ENCODE data around the gene RASGRP2.

RASGRP2 gene

GRCh38 chr11:64790205-64791095 is 46.5 kb upstream of the RASGRP2 start:
- H3K9me3 ChIP-seq (replicated peaks in 1 of 2; ENCODE audit: control insufficient read depth in 2 of 2, insufficient read depth in 1 of 2, low read depth in 1 of 2, low read length in 2 of 2): no peaks in the 10 kb centered on the region
- no peaks in the 10 kb centered on the region for H3K4me1 ChIP-seq (ENCODE audit: control insufficient read depth in 2 of 2, insufficient read depth in 1 of 2, low read depth in 1 of 2, low read length in 2 of 2)
- H3K36me3 ChIP-seq (replicated peaks in 1 of 2; ENCODE audit: control insufficient read depth in 2 of 2, insufficient read depth in 2 of 2, low read length in 2 of 2): peaks cover 3 to 7% of the 10 kb centered on the region in 2 donors
- no peak overlapping the region for H3K23ac ChIP-seq (ENCODE audit: low read depth, low read length, poor library complexity)
- H3K4ac ChIP-seq (ENCODE audit: low read length): no peak overlapping the region
- H4K91ac ChIP-seq (ENCODE audit: low read depth, low read length, poor library complexity): no peak overlapping the region
- no peak overlapping the region for H3K27ac ChIP-seq (replicated peaks; ENCODE audit: low read length)
- H3K4me3 ChIP-seq (ENCODE audit: low read length in 2 of 2): no peak overlapping the region
- H2BK15ac ChIP-seq (ENCODE audit: low read length): no peak overlapping the region
- no peak overlapping the region for H2BK5ac ChIP-seq (ENCODE audit: low read length)
- H2BK12ac ChIP-seq (ENCODE audit: low read length): no peak overlapping the region
- no peak overlapping the region for H3K14ac ChIP-seq (ENCODE audit: low read length)
- H3K27me3 ChIP-seq (ENCODE audit: control insufficient read depth in 3 of 3, insufficient read depth in 3 of 3, low read depth in 1 of 3, low read length in 3 of 3): no peaks in the 10 kb centered on the region
- WGBS, 2 donors (ENCODE audit: extremely low coverage in 2 of 2, insufficient read length in 2 of 2, insufficient replicate concordance in 1 of 2): no CpG with 5 or more reads among the region's 25 CpGs
- H3K9ac ChIP-seq (ENCODE audit: low read depth, low read length, poor library complexity): peak overlapping the region; percentile 37
- H2BK120ac ChIP-seq (ENCODE audit: low read depth, low read length): no peak overlapping the region
- no peaks in the 10 kb centered on the region for H3K79me1 ChIP-seq (ENCODE audit: low read depth, low read length)
- H4K8ac ChIP-seq (ENCODE audit: low read depth, low read length): no peak overlapping the region
- H3K18ac ChIP-seq (ENCODE audit: low read length): no peak overlapping the region
- H3K4me2 ChIP-seq (ENCODE audit: insufficient read depth, low read length, poor library complexity, severe bottlenecking): no peak overlapping the region
- no peak for DNase-seq (ENCODE audit: low spot score)
- no peak overlapping the region for H2AK5ac ChIP-seq (ENCODE audit: low read depth, low read length)
- H2AFZ ChIP-seq (ENCODE audit: low read length): no peak overlapping the region

- H3K4ac ChIP-seq (ENCODE audit: low read length): no peak overlapping the region
- H4K91ac ChIP-seq (ENCODE audit: low read depth, low read length, poor library complexity): no peak overlapping the region
- no peak overlapping the region for H3K14ac ChIP-seq (ENCODE audit: low read length)
- H3K9me3 ChIP-seq (replicated peaks in 1 of 2; ENCODE audit: control insufficient read depth in 2 of 2, insufficient read depth in 1 of 2, low read depth in 1 of 2, low read length in 2 of 2): no peaks in the 10 kb centered on the region
- no peak overlapping the region for H3K27ac ChIP-seq (replicated peaks; ENCODE audit: low read length)
- no peaks in the 10 kb centered on the region for H3K27me3 ChIP-seq (ENCODE audit: control insufficient read depth in 3 of 3, insufficient read depth in 3 of 3, low read depth in 1 of 3, low read length in 3 of 3)
- H2AK5ac ChIP-seq (ENCODE audit: low read depth, low read length): no peak overlapping the region
- H3K79me1 ChIP-seq (ENCODE audit: low read depth, low read length): no peaks in the 10 kb centered on the region
- no peak overlapping the region for H2AFZ ChIP-seq (ENCODE audit: low read length)
- H3K36me3 ChIP-seq (replicated peaks in 1 of 2; ENCODE audit: control insufficient read depth in 2 of 2, insufficient read depth in 2 of 2, low read length in 2 of 2): peaks cover 3 to 7% of the 10 kb centered on the region in 2 donors
- H2BK5ac ChIP-seq (ENCODE audit: low read length): no peak overlapping the region
- H3K4me3 ChIP-seq (ENCODE audit: low read length in 2 of 2): no peak overlapping the region
- no peak overlapping the region for H2BK12ac ChIP-seq (ENCODE audit: low read length)
- no peak overlapping the region for H4K8ac ChIP-seq (ENCODE audit: low read depth, low read length)
- H3K4me2 ChIP-seq (ENCODE audit: insufficient read depth, low read length, poor library complexity, severe bottlenecking): no peak overlapping the region
- no peak overlapping the region for H2BK15ac ChIP-seq (ENCODE audit: low read length)
- peak overlapping the region; percentile 77 for H3K9ac ChIP-seq (ENCODE audit: low read depth, low read length, poor library complexity)
- no peak overlapping the region for H3K23ac ChIP-seq (ENCODE audit: low read depth, low read length, poor library complexity)
- WGBS, 2 donors (ENCODE audit: extremely low coverage in 2 of 2, insufficient read length in 2 of 2, insufficient replicate concordance in 1 of 2): no CpG with 5 or more reads among the region's 15 CpGs
- DNase-seq (ENCODE audit: low spot score): no peak
- no peak overlapping the region for H3K18ac ChIP-seq (ENCODE audit: low read length)
- H3K4me1 ChIP-seq (ENCODE audit: control insufficient read depth in 2 of 2, insufficient read depth in 1 of 2, low read depth in 1 of 2, low read length in 2 of 2): no peaks in the 10 kb centered on the region
- no peak overlapping the region for H2BK120ac ChIP-seq (ENCODE audit: low read depth, low read length)
Observed at GRCh38 chr11:64789331-64790204, 45.6 kb upstream of the RASGRP2 start.

DNA sequence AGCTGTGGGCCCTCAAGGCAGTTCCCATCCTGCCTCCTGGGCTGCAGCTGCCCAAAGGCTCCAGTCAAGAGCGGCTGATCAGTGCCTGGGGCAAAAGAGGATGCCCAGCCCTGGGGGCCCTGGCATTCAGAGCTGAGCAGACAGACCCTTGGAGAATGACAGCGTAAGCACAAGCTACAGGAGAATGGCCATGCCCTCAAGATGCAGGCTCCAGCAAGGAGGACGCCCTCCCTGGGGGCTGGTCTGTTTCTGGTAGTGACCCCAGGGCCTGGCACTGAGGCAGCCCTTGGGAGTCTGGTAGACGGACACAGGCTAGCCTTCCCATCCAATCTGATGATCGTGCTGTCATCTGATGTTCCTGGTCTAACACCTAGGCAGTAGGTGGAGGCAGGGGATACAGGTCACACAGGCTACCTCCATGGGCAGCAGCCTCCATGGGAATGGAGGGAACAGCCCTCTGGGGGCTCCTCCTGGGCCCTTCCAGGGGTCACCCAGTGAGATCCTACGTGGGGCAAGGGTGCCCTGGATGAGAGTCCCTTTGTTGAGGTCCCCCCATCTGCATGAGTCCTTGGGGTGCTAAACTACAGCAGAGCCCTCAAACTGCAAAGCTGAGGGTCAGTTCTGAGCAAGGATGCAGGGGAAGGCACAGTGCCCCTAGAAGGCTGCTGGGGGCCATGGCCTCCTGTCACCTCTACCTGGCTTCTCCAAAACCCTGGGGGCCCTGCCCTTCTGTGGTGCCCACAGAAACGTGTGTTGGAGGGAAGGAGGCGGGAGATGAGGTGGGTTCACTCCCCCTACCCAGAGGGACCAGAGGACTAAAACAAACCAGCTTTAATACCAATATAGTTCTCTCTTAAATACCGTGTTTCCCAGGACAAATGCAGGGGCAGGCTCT is 44.6 kb upstream of the RASGRP2 start:
- Histone ChIP-seq H3K18ac (ENCODE audit: low read length) (no peak overlapping the region), H3K4ac (ENCODE audit: low read length) (no peak overlapping the region), H3K27me3 (ENCODE audit: control insufficient read depth in 3 of 3, insufficient read depth in 3 of 3, low read depth in 1 of 3, low read length in 3 of 3) (no peaks in the 10 kb centered on the region), H3K79me1 (ENCODE audit: low read depth, low read length) (no peaks in the 10 kb centered on the region), H3K23ac (ENCODE audit: low read depth, low read length, poor library complexity) (no peak overlapping the region), H4K91ac (ENCODE audit: low read depth, low read length, poor library complexity) (no peak overlapping the region), H2AFZ (ENCODE audit: low read length) (no peak overlapping the region), H2BK120ac (ENCODE audit: low read depth, low read length) (no peak overlapping the region), H3K4me3 (ENCODE audit: low read length in 2 of 2) (no peak overlapping the region), H2BK12ac (ENCODE audit: low read length) (no peak overlapping the region), H3K4me1 (ENCODE audit: control insufficient read depth in 2 of 2, insufficient read depth in 1 of 2, low read depth in 1 of 2, low read length in 2 of 2) (no peaks in the 10 kb centered on the region), H3K4me2 (ENCODE audit: insufficient read depth, low read length, poor library complexity, severe bottlenecking) (no peak overlapping the region), H2BK5ac (ENCODE audit: low read length) (peak overlapping the region; percentile 53), H2AK5ac (ENCODE audit: low read depth, low read length) (peak overlapping the region; percentile 21), H3K9me3 (replicated peaks in 1 of 2; ENCODE audit: control insufficient read depth in 2 of 2, insufficient read depth in 1 of 2, low read depth in 1 of 2, low read length in 2 of 2) (no peaks in the 10 kb centered on the region), H2BK15ac (ENCODE audit: low read length) (no peak overlapping the region), H3K9ac (ENCODE audit: low read depth, low read length, poor library complexity) (no peak overlapping the region), H3K14ac (ENCODE audit: low read length) (no peak overlapping the region), H3K27ac (replicated peaks; ENCODE audit: low read length) (no peak overlapping the region), H4K8ac (ENCODE audit: low read depth, low read length) (no peak overlapping the region), H3K36me3 (replicated peaks in 1 of 2; ENCODE audit: control insufficient read depth in 2 of 2, insufficient read depth in 2 of 2, low read length in 2 of 2) (peaks cover 3 to 7% of the 10 kb centered on the region in 2 donors)
- DNase-seq (ENCODE audit: low spot score): no peak
- no CpG with 5 or more reads among the region's 9 CpGs for WGBS, 2 donors (ENCODE audit: extremely low coverage in 2 of 2, insufficient read length in 2 of 2, insufficient replicate concordance in 1 of 2)
